Measurements from ENCODE around the gene ADARB1.

ADARB1 gene

DNA sequence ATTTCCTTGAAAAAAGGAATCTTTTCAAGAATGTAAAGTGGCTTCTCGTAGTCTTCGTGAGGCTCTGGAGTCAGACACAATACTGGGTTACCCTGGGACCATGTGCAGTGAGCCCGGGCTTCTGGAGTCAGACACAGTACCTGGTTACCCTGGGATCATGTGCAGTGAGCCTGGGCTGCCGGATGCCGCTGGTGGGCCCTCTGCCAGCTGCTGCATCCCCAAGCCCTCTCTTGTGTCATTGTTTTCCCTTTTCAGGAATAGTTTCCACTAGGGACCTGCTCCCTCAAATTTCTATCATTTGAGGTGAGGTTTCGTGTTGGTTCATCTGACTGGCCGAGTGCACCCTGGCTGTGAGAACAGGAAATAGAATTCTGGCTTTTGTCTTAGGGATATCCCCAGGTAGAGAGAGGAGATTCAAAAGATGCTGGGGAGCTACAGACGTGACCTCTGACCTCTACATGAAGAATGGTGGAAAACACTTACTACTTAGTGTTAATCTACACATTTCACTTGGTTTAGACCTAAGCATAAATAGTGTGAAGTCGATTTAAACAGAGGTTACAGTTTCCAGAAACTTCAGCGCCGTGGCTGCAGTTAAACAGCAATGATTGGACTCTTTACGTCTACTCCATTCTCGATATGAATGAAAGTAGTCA, 10.6 kb downstream of the ADARB1 start:
- H3F3A ChIP-seq (ENCODE audit: insufficient read depth): no peaks in the 10 kb centered on the region
- H3K79me2 ChIP-seq (ENCODE audit: insufficient read depth, low read length): no peaks in the 10 kb centered on the region
- H4K20me1 ChIP-seq (ENCODE audit: low read depth, low read length): no peaks in the 10 kb centered on the region
- H2AFZ ChIP-seq (ENCODE audit: low read depth, low read length, severe bottlenecking): no peak overlapping the region
- H3K27me3 ChIP-seq (ENCODE audit: low read length): no peaks in the 10 kb centered on the region
- TF ChIP-seq EZH2phosphoT487 (conservative IDR thresholded peaks at IDR 0.05; ENCODE audit: low read length): no peak
- TF ChIP-seq, protein P1, sequence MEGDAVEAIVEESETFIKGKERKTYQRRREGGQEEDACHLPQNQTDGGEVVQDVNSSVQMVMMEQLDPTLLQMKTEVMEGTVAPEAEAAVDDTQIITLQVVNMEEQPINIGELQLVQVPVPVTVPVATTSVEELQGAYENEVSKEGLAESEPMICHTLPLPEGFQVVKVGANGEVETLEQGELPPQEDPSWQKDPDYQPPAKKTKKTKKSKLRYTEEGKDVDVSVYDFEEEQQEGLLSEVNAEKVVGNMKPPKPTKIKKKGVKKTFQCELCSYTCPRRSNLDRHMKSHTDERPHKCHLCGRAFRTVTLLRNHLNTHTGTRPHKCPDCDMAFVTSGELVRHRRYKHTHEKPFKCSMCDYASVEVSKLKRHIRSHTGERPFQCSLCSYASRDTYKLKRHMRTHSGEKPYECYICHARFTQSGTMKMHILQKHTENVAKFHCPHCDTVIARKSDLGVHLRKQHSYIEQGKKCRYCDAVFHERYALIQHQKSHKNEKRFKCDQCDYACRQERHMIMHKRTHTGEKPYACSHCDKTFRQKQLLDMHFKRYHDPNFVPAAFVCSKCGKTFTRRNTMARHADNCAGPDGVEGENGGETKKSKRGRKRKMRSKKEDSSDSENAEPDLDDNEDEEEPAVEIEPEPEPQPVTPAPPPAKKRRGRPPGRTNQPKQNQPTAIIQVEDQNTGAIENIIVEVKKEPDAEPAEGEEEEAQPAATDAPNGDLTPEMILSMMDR (IDR thresholded peaks at IDR 0.05; ENCODE audit: insufficient read depth, low read length, poor library complexity, severe bottlenecking): no peak
- no peaks in the 10 kb centered on the region for H3K9me3 ChIP-seq (ENCODE audit: insufficient read depth, low read length)
- no peak overlapping the region for H3K4me2 ChIP-seq (ENCODE audit: low read depth, low read length, poor library complexity, severe bottlenecking)
- H3K9ac ChIP-seq (ENCODE audit: low read length): no peak overlapping the region
- no peaks in the 10 kb centered on the region for H3K9me2 ChIP-seq (replicated peaks; ENCODE audit: insufficient read depth, low read length)
- no peak overlapping the region for H3K4me3 ChIP-seq (ENCODE audit: insufficient read depth, low read length, poor library complexity, severe bottlenecking)
- H3K36me3 ChIP-seq (ENCODE audit: low read length): no peaks in the 10 kb centered on the region
- no peak overlapping the region for H3K27ac ChIP-seq (ENCODE audit: low read depth, low read length)

DNA sequence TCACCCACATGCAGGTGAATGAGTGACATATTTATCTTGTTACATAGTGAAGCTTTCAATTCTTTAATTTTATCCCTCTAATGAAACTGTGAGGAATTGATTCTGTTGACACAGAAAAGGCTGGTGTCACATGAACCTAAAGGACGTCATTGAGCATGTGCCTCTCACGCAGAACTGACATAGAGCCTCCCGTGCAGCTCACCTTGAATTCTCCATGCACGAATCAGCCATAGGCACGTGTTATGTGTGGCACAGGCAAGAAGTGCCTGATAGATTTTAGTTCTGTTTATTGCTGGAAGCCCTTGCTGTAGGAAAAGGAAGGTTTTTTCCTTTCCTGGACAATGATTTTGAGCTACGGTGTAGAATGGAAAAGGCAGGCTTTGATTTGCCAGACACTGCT, 11.3 kb downstream of the ADARB1 start:
- H3K27me3 ChIP-seq (ENCODE audit: low read length): no peaks in the 10 kb centered on the region
- no peak overlapping the region for H3K4me3 ChIP-seq (ENCODE audit: insufficient read depth, low read length, poor library complexity, severe bottlenecking)
- H3K9me3 ChIP-seq (ENCODE audit: insufficient read depth, low read length): no peaks in the 10 kb centered on the region
- no peak overlapping the region for H3K4me2 ChIP-seq (ENCODE audit: low read depth, low read length, poor library complexity, severe bottlenecking)
- H4K20me1 ChIP-seq (ENCODE audit: low read depth, low read length): no peaks in the 10 kb centered on the region
- H3K9me2 ChIP-seq (replicated peaks; ENCODE audit: insufficient read depth, low read length): no peaks in the 10 kb centered on the region
- H3K79me2 ChIP-seq (ENCODE audit: insufficient read depth, low read length): no peaks in the 10 kb centered on the region
- H3K27ac ChIP-seq (ENCODE audit: low read depth, low read length): no peak overlapping the region
- no peak overlapping the region for H2AFZ ChIP-seq (ENCODE audit: low read depth, low read length, severe bottlenecking)
- H3K36me3 ChIP-seq (ENCODE audit: low read length): no peaks in the 10 kb centered on the region
- H3K9ac ChIP-seq (ENCODE audit: low read length): no peak overlapping the region
- TF ChIP-seq EZH2phosphoT487 (conservative IDR thresholded peaks at IDR 0.05; ENCODE audit: low read length): no peak
- TF ChIP-seq, protein P1 (IDR thresholded peaks at IDR 0.05; ENCODE audit: insufficient read depth, low read length, poor library complexity, severe bottlenecking): no peak
- H3F3A ChIP-seq (ENCODE audit: insufficient read depth): no peaks in the 10 kb centered on the region

DNA sequence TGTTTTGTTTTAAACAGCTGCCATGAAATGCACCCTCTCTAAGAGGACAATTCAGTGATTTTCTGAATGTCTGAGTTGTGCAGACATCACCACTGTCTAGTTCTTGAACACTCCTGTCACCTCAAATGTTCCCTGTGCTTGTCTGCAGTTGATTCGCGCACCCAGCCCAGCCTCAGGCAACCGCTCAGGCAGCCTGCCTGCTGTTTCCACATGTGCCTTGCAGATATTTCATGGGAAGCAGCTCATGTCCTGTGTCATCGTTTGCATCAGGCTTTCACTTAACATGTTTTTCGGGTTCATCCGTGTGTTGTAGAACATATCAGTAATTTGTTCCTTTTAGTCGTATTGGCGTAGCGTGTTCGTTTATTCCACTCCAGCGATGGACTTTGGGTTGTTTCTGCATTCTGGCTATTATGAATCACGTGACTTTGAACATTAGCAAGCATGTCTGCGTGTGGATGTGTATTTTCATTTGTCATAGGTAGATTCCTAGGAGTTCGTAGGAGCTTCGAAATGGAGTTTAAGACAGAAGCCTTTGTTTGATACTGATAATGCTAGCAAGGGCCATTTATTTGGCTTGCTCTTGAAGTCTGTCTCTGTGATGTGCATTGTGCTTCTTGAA, 12.1 kb downstream of the ADARB1 start:
- Histone ChIP-seq H3K4me3 (ENCODE audit: insufficient read depth, low read length, poor library complexity, severe bottlenecking) (no peak overlapping the region), H3K4me2 (ENCODE audit: low read depth, low read length, poor library complexity, severe bottlenecking) (no peak overlapping the region), H3K27ac (ENCODE audit: low read depth, low read length) (no peak overlapping the region), H3K9ac (ENCODE audit: low read length) (no peak overlapping the region), H3K79me2 (ENCODE audit: insufficient read depth, low read length) (no peaks in the 10 kb centered on the region), H3F3A (ENCODE audit: insufficient read depth) (no peaks in the 10 kb centered on the region), H2AFZ (ENCODE audit: low read depth, low read length, severe bottlenecking) (no peak overlapping the region), H3K36me3 (ENCODE audit: low read length) (no peaks in the 10 kb centered on the region), H3K27me3 (ENCODE audit: low read length) (no peaks in the 10 kb centered on the region), H3K9me2 (replicated peaks; ENCODE audit: insufficient read depth, low read length) (no peaks in the 10 kb centered on the region), H3K9me3 (ENCODE audit: insufficient read depth, low read length) (no peaks in the 10 kb centered on the region), H4K20me1 (ENCODE audit: low read depth, low read length) (no peaks in the 10 kb centered on the region)
- TF ChIP-seq EZH2phosphoT487 (conservative IDR thresholded peaks at IDR 0.05; ENCODE audit: low read length): no peak
- TF ChIP-seq, protein P1 (IDR thresholded peaks at IDR 0.05; ENCODE audit: insufficient read depth, low read length, poor library complexity, severe bottlenecking): no peak

Measured in SU-DHL-6 (cell line).